HG03039 (cell line): ENCODE data around the gene HDAC8.
"Not testable (repeated sequence)": the region's sequence is repeated elsewhere in the genome, so short reads cannot be mapped to it uniquely, and the experiment has no call there.

Experiments used
- ATAC-seq: cut with Tn5 transposase; IDR thresholded peaks from one replicate; pipeline ENCODE4 v1.9.1; 2021; ENCODE audit warnings: mild to moderate bottlenecking, moderate library complexity; ENCODE audit not compliant: unreplicated experiment

Gene HDAC8

DNA sequence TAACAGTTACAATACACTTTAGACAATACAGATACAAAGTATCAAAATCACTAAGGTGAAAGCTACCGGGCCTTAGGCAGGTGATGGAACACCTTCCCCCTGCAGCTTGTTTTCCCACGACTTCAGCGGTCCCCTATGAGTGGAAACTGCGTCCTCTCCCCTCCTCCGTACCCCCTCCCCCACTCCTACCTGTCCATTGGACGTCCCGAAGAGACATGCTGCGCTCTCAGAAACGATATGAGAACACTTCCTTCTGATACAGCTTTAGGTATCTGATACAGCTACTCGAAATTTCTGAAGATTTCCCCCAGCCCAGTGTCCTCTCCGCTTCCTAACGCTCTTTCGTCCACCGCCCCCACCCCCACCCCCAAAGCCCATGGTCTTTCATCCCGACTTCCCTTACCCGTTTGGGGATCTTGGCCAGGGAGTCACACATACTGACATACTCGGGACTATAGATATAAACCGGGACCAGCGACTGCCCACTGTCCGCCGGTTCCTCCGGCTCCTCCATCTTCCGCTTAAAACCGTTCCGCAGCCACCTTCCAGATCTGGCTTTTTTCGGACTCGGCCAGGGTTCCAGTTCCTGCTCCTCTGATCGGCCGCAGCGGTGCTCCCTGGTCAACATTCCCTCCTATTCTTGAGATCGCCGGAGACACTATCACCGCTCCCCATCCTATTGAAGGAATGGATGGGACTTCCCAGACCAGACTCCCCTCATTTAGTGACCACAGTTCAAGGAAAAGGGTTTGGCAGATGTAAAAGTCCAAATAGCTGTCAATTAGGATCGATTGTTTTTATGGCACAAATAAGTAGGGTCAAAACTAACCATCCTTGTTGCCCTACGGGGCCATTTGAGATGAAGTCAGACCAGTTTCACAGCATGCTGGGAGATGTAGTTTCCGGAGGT, at the start of gene HDAC8:
TSS of gene HDAC8 (minus strand) at position 596 of the 910 bp plus-strand sequence. CDS start at position 514, 82 bp downstream.
- peak; percentile 94 for ATAC-seq

DNA sequence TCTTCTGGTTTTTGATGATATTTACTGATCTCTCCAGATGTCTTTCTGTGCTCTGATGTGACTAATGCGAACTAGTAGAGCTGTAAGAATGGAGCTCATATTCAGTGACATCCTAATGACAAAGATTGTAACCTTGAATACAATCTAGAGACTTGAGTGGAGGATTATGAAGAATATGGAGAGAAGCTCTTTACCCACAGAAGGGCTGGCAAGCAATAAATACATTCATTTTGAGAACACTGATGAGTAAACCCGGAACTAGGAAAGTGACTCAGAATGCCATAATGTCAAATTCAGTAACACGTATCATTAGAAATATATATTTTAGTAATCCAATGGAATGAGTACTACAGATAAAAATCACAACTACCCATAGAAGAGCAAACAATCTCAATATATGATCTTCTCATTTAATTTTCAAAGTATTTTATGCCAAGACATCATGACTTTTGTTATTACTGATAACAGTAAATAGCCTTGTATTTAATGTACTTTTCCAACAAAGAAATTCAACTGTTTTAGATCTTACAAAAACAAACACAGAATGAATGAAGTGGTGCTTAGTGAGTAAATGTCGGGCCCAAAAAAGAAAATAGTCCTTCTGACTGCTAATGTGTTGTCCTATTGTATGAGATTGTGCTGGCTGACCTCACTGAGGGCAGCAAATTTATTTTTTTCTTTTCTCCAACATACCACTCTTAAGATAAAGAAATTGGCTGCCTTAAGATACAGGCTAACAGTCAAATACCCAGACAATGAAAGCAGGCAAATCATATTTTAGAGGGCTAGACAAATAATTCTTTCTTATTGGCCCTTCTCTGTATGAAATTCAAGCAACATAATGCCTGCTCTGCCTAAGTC, 49.2 kb upstream of the HDAC8 start:
- ATAC-seq = peak; percentile 92

DNA sequence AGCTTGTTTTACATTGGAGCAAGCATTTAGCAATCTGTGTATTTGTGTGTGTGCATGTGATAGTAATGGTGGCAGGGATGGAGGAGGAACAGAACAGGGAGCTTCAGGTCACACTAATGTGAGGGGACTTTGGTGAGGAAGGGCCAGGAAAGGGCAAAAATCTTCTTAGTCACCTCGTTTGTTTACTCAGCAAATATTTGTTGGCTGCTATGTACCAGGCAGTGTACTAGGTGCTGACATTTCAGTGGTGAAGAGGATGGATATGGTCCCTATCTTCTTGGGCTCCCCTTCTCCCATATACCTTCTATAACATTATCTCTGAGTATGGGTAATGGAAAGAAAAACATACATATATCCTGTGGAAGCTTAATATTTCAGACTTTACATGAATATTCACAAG, 48.5 kb upstream of the HDAC8 start:
- ATAC-seq = peak; percentile 15

DNA sequence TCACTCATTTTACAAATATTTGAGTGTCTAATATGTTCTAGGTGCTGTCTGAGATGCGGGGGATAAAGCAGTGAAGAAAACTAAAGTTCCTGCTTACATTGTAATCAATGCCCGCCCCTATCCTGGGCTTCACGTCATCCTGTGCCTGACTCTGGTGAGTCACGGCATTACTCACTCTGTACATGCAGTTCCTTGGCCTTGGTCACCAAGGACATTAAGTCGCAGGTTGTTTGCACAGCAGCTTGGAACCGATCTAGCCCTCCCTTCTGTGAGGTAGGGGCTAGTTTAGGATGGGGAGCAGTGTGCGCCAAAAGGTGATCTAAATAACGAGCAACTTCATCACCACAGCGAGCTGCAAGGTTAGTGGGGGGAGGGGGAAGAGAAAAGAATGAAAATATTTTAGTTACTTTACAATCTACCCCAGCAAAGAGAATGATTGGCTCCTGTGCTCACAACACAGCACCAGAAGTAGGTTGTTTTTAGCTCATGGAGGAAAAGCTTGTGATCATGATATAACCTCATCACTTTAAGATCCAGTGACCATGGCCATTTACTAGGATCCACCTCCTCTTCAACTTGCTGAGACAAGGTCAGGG, 48.0 kb upstream of the HDAC8 start:
- no peak for ATAC-seq

DNA sequence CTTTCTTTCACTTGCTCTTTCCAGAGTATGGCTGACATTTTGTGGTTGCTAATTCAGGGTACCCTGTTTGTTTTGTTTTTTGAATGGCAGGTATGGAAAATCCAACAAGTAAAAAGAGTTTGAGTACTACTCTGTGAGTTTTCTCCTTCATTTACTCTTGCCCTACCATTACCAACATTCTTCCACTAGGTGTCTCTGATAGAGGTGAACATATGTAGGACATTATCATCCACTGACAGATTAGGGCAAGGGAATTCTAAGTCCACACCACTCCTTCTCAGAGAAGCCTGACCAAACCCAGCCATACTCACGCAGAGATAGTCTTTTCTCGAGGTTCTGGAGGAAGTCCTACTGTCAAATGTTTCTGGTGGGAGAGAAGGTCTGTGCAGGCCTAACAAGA, 36.7 kb upstream of the HDAC8 start:
- ATAC-seq = no peak

DNA sequence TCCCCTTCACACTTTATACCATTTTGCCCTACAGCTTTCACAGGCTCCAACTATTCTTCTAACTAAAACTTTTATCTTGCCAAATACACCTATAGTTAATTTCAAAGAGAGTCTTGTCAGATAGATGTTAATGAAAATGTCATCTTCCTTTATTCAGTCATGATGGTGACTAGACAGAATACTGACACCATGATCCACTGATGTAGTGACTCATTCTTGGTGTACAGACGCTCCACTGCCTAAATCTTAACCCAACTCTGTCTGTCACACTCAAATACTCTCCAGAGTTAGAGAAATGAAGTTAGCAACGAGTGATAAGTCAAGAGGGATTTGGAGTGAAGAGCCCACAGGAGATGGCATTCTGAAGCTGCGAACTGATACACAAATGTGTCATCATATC, 32.1 kb upstream of the HDAC8 start:
- no peak for ATAC-seq

DNA sequence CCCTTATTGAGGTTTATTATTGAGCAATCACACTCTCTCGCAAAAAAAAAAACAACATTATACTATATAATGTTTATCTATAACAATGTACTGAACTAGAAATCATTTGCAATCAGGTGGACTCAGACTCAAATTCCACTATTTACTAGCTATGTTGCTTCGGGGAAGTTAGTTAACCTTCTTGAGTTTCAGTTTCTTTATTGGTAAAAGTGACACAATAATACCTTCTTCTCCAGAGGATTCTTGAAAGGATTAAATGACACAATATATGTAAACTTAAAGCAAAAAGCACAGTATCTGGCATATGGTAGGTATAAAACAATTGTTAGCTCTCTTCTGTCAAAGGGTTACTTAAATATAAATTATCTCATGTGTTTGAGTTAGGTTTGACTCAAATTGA, 31.5 kb upstream of the HDAC8 start:
- no peak for ATAC-seq

DNA sequence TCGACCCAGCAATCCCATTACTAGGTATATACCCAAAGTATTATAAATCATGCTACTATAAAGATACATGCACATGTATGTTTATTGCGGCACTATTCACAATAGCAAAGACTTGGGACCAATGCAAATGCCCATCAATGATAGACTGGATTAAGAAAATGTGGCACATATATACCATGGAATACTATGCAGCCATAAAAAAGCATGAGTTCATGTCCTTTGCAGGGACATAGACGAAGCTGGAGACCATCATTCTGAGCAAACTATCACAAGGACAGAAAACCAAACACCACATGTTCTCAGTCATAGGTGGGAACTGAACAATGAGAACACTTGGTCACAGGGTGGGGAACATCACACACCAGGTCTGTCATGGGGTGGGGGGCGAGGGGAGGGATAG, 18.4 kb upstream of the HDAC8 start:
- not testable (repeated sequence) for ATAC-seq

DNA sequence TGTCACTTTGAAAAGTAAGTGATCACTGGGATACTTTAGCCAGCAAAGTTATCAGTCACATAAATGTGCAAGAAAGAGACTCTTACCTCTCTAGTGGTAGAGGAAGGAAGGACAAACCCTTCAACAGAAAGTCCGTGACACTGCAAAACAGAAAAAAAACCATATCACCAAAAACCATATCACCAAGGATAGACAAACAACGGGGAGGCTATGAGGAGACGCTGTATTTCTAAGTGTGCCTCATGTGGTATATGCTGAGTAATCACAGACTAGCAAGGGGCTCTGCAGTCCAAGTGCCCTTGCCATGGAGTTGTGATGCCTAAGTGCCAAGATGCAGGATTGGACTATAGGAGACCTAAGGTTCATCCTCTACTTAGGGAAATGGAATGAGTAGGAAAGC, 11.5 kb upstream of the HDAC8 start:
- ATAC-seq = no peak

DNA sequence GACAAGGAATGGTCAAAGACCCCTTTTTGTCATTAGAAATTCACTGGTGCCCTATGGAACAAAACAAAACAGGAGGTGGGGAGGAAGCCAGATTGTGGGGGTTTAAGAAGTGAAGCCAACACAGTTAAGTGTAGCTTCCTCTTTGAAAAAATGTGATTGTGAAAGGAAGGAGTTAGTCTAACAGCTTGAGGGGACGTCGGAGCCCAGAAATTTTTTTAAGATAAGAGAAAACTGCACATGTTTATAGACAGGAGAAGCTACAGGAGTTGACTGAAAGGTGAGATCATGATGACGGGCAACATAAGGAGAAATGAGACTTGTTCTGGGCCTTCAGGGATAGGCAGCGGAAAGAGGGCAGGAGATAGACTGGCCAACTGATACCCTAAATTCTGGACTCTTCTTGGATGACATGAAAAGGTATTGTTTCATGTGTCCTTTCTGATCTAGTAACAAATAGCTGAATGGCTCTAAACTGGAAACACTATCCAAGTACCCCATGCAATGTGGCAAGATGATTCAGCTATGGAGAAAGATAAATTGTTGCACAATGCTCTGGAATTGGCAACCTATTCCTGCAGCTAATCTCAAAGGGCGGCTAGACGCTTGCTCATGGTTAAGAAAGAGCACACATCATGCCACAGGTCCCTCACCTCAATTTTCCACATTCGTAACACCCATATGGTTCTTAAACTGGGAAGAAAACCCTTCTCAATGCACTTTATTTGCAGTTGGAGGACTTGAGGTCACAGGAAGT, 3.7 kb upstream of the HDAC8 start:
- no peak for ATAC-seq

DNA sequence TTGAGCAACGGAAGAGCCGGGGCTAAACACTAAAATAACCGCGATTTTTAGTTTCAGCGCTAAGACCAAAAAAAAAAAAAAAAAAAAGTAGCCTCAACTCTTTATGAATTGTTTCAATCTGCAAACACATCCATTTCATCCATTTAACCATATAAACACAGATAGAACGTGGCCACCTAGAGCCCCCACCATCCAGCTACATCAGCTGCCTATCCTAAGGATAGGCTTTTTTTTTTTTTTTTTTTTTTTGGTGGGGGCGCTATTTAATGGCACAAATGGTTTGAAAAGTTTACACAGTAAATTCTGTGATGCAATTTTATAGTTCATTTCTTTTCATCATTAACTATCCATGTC, 492 bp upstream of the HDAC8 start:
- peak; percentile 6 for ATAC-seq

DNA sequence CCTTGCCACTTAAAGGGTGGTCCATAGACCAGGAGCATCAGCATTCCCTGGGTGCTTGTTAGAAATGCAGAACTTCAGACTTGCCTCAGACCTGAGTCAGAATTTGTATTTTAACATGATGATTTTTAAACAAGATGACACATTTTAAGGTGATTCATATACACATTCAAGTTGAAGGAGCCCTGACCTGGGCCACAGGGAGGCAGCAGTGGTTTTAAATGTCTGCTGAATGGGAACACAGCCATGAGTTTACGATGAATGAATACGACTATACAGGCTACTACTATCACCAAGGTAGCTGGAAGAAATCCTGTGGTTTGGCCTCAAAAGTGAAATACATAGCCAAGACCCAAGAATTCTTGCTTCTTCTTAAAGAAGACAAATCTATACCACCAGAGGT, 2.9 kb downstream of the HDAC8 start:
- ATAC-seq = no peak

DNA sequence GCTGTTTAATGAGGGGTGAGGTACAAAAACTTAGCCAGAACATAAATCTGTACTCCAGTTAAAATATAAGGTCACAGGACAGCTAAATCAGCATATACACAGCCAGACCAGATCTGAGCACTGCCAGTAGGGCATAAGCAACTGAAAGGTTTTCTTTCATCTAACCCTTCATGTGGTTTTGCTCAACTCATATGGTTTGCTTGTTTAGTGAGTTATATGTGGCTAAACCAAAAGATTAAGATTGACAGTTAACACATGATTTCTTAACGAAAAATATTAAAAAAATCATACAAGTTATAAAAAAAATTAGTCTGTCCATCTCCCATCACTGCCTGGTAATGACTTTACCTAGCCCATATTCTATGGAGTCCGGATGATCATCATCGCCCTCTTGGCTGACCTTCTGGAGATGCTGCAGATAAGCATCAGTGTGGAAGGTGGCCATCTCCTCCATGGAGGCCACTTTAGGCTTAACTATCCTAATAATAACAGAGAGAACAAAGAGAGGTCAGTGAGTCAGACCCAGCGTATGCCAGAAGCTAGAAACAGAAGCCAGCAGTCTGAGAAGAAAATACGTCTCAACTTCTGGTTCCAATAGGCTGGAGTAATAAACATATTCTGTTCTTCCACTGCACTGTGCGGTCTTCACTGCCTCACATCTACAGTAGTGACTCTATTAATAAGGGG, 4.1 kb downstream of the HDAC8 start:
- ATAC-seq = no peak

DNA sequence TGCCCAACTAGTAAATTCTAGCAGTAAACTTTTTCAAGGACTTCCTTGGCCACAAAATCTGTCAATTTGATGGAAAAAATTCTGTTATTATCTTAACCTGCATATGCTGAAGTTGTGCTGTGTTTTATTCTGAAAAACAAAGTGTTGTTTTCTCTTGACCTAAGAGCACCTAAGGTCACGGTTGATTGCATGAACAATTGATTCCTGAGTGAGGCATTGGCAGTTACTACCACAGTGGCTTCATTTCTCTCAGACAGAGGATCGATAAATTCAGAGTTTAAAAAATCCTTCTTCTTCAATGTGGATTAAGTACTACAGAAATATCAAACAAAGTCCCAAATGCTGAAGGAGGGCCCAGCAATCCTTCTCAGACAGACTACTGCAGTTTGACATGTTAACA, 6.2 kb downstream of the HDAC8 start:
- no peak for ATAC-seq

DNA sequence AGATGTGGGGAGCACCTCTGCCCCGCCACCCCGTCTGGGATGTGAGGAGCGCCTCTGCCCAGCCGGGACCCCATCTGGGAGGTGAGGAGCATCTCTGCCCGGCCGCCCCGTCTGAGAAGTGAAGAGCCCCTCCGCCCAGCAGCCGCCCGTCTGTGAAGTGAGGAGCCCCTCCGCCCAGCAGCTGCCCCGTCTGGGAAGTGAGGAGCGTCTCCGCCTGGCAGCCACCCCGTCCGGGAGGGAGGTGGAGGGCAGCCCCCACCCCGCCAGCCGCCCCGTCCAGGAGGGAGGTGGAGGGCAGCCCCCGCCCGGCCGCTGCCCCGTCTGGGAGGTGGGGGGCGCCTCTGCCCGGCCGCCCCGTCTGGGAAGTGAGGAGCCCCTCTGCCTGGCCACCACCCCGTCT, 13.0 kb downstream of the HDAC8 start:
- ATAC-seq = not testable (repeated sequence)

DNA sequence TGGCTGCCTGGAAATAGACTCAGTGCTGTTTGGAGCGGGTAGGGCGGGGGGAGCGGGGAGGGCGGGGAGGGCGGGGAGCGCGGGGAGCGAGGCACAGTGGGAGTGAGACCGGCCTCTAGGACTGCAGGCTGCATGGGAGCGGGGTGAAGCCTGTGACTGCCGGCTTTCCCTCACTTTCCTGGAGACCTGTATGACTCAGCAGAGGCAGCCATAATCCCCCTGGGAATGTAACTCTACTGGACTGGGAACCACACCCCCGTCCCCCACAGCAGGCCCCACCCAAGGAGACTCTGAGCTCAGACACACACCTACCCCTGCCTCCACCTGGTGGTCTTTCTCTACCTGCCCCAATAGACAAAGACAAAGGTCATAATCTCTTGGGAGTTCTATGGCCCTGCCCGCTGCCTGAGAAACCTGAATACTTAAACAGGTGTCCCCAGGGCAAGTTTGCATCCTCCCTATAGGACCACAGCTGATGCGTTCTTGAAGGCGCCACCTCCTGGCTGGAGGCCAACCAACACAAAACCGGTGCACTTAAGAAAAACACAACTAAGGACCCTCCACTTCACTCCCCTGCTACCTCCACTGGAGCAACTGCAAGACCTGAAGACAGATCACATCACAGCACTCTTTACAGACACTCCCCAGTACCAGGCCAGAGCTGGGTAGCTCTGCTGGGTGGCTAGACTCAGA, 18.0 kb downstream of the HDAC8 start:
- no peak for ATAC-seq

DNA sequence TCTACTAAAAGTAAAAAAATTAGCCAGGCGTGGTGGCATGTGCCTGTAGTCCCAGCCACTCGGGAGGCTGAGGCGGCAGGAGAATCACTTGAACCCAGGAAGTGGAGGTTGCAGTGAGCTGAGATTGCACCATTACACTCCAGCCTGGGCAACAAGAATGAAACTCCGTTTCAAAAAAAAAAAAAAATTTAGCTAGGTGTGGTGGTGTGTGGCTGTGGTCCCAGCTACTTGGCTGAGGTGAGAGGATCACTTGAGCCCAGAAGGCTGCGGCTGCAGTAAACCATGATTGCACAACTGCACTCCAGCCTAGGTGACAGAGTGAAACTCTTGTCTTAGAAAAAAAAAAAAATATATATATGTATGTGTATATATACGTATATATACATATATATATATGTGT, 20.2 kb downstream of the HDAC8 start:
- not testable (repeated sequence) for ATAC-seq

DNA sequence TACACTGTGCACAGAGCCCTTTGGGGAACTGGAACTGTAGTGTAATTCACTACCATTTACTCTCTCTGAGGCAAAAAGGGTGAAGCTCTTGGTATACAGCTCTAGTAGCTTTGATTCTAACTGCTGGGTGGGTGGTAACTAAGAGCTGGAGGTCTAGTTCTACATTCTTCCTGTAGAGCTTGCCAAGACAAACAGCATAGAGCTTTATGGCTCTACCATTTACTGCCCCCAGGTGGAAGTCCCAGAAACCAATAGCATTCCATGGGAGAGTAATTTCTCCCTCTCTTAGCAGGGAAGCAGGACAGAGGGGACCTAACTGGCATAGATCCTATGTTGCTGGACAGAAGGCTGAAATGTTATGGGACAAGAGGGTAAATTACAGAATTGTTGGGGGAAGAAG, 26.7 kb downstream of the HDAC8 start:
- ATAC-seq = no peak

DNA sequence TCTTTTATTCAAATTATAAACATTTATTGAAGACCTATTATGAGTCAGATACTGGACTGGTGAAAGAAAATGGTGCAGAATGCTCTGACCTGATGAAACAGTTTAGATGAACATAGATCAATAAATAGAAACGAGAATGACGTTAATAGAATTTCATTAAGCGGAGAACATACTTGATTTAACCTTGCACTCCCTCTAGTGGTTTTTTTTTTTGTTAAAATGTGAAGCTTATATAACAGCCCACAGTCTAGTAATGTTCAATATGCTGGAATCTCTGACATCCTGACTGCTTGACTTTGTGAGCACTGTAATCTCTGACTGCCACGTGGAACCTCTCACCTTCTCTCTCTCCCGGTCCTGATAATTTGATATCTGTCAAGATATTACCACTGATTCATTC, 32.3 kb downstream of the HDAC8 start:
- ATAC-seq = no peak

DNA sequence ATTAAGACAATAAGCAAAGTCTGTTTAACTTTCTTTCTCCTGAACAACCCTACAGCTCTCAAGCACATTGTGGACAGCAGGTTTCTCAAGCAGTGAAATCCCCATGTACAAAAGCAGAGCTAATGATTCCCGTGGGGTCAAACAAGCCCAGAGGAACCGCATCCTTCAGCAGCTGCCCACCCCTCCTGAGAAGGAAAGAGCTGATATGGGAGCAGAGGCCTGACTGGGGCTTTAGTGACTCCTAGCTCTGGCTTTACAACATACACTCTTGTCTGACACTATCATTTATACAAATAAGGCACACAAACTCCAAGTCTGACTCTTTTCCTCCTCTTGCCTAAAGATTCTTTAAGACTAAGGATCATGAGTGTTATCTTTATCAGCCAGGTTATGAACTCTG, 32.8 kb downstream of the HDAC8 start:
- no peak for ATAC-seq
